ENCODE measurements around the gene CROCC2. TPM values are rescaled to one million over a fixed set of nuclear protein-coding genes. Genes with fewer than 3 reads are reported as not detected.

CROCC2 gene
- polyA plus RNA-seq, 2 of the 4 experiments (the other 2 are of a cell fraction) = not detected

GRCh38 chr2:240881913-240882312 lies 24.2 kb upstream of the CROCC2 start:
- WGBS (ENCODE audit: missing lambda C conversion rate) = 70% methylated on average over 6 of the region's 6 CpGs

GRCh38 chr2:240884221-240884620 lies 21.9 kb upstream of the CROCC2 start:
- Histone ChIP-seq H3K4me1 (no peaks in the 10 kb centered on the region), H3K27ac (no peak overlapping the region), H3K4me3 (no peak overlapping the region), H3K9me3 (no peaks in the 10 kb centered on the region), H3K4me2 (no peak overlapping the region)
- ATAC-seq (no peak), DNase-seq (ENCODE audit: low read depth in 1 of 2, low spot score in 1 of 2) (no peak), FAIRE-seq (no peak)
- WGBS (ENCODE audit: missing lambda C conversion rate) = 50% methylated on average over 2 of the region's 2 CpGs
- POLR2A ChIA-PET = no interaction called here
- CTCF ChIA-PET = no interaction called here
- TF ChIP-seq EP300 (IDR thresholded peaks at IDR 0.05) (no peak), GATA3 (IDR thresholded peaks at IDR 0.05; ENCODE audit: borderline replicate concordance) (no peak), CBX8 (IDR thresholded peaks at IDR 0.05) (no peak), ZSCAN20 (CRISPR knock-in tag; IDR thresholded peaks at IDR 0.05) (no peak), MAZ (IDR thresholded peaks at IDR 0.05; ENCODE audit: borderline replicate concordance, low read depth, low read length) (no peak), TFCP2L1 (CRISPR knock-in tag; IDR thresholded peaks at IDR 0.05) (no peak), HOXA7 (CRISPR knock-in tag; IDR thresholded peaks at IDR 0.05) (no peak), CHD2 (IDR thresholded peaks at IDR 0.05; ENCODE audit: low read length, partially characterized antibody) (no peak), EHF (CRISPR knock-in tag; IDR thresholded peaks at IDR 0.05) (no peak), FOXS1 (CRISPR knock-in tag; IDR thresholded peaks at IDR 0.05) (no peak), CHD4 (IDR thresholded peaks at IDR 0.05; ENCODE audit: borderline replicate concordance) (no peak), ELK1 (IDR thresholded peaks at IDR 0.05; ENCODE audit: low read depth, low read length) (no peak), ZC3H11A (IDR thresholded peaks at IDR 0.05) (no peak), EHMT2 (IDR thresholded peaks at IDR 0.05; ENCODE audit: low read depth) (no peak), CTCF (IDR thresholded peaks at IDR 0.05) (no peak), HEYL (CRISPR knock-in tag; IDR thresholded peaks at IDR 0.05) (no peak)
- TF ChIP-seq, protein P1, sequence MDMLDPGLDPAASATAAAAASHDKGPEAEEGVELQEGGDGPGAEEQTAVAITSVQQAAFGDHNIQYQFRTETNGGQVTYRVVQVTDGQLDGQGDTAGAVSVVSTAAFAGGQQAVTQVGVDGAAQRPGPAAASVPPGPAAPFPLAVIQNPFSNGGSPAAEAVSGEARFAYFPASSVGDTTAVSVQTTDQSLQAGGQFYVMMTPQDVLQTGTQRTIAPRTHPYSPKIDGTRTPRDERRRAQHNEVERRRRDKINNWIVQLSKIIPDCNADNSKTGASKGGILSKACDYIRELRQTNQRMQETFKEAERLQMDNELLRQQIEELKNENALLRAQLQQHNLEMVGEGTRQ (IDR thresholded peaks at IDR 0.05) = no peak

More at GRCh38 chr2:240881913-240882312, 24.2 kb upstream of the CROCC2 start:
- Histone ChIP-seq H3K4me2 (no peak overlapping the region), H3K9me3 (no peaks in the 10 kb centered on the region), H3K4me1 (no peaks in the 10 kb centered on the region), H3K27ac (no peak overlapping the region), H3K4me3 (no peak overlapping the region)
- DNase-seq (ENCODE audit: low read depth in 1 of 2, low spot score in 1 of 2) = no peak
- ATAC-seq = no peak
- no peak for FAIRE-seq
- no peak for TF ChIP-seq TFCP2L1 (CRISPR knock-in tag; IDR thresholded peaks at IDR 0.05)
- no peak for TF ChIP-seq KDM1A (IDR thresholded peaks at IDR 0.05; ENCODE audit: low read depth)
- no peak for TF ChIP-seq CHD4 (IDR thresholded peaks at IDR 0.05; ENCODE audit: borderline replicate concordance)
- TF ChIP-seq EHF (CRISPR knock-in tag; IDR thresholded peaks at IDR 0.05) = no peak
- TF ChIP-seq CHD2 (IDR thresholded peaks at IDR 0.05; ENCODE audit: low read length, partially characterized antibody) = no peak
- TF ChIP-seq, protein P2, sequence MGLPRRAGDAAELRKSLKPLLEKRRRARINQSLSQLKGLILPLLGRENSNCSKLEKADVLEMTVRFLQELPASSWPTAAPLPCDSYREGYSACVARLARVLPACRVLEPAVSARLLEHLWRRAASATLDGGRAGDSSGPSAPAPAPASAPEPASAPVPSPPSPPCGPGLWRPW (IDR thresholded peaks at IDR 0.05) = no peak
- no peak for TF ChIP-seq CEBPB (IDR thresholded peaks at IDR 0.05)
- TF ChIP-seq, protein P1 (IDR thresholded peaks at IDR 0.05) = no peak
- TF ChIP-seq ZSCAN20 (CRISPR knock-in tag; IDR thresholded peaks at IDR 0.05) = no peak
- no peak for TF ChIP-seq POLR2AphosphoS2 (conservative IDR thresholded peaks at IDR 0.05; ENCODE audit: low read length)
- TF ChIP-seq, protein P3, sequence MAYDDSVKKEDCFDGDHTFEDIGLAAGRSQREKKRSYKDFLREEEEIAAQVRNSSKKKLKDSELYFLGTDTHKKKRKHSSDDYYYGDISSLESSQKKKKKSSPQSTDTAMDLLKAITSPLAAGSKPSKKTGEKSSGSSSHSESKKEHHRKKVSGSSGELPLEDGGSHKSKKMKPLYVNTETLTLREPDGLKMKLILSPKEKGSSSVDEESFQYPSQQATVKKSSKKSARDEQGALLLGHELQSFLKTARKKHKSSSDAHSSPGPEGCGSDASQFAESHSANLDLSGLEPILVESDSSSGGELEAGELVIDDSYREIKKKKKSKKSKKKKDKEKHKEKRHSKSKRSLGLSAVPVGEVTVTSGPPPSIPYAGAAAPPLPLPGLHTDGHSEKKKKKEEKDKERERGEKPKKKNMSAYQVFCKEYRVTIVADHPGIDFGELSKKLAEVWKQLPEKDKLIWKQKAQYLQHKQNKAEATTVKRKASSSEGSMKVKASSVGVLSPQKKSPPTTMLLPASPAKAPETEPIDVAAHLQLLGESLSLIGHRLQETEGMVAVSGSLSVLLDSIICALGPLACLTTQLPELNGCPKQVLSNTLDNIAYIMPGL (CRISPR knock-in tag; IDR thresholded peaks at IDR 0.05; ENCODE audit: borderline replicate concordance) = no peak
- TF ChIP-seq SMC3 (IDR thresholded peaks at IDR 0.05) = no peak
- TF ChIP-seq JUNB (IDR thresholded peaks at IDR 0.05) = no peak
- no peak for TF ChIP-seq EP300 (IDR thresholded peaks at IDR 0.05)
- no peak for TF ChIP-seq MYC (IDR thresholded peaks at IDR 0.05; ENCODE audit: borderline replicate concordance, low read length)
- no peak for TF ChIP-seq GATA3 (IDR thresholded peaks at IDR 0.05; ENCODE audit: borderline replicate concordance)
- TF ChIP-seq RNF2 (IDR thresholded peaks at IDR 0.05; ENCODE audit: borderline replicate concordance, low read depth) = no peak
- TF ChIP-seq ZC3H11A (IDR thresholded peaks at IDR 0.05) = no peak
- TF ChIP-seq JUN (IDR thresholded peaks at IDR 0.05) = no peak
- no peak for TF ChIP-seq HEYL (CRISPR knock-in tag; IDR thresholded peaks at IDR 0.05)
- POLR2A ChIA-PET = no interaction called here
- CTCF ChIA-PET = interaction anchor here (1.3 to 1.9 kb wide), 4 partner anchors 8 to 31 kb away, joined by 4 to 7 read pairs (median 6); no protein-coding TSS in a partner anchor
